Mammary epithelial cell (primary cell): ENCODE measurements around the gene NPIPB4.
"Not testable (repeated sequence)": the region's sequence is repeated elsewhere in the genome, so short reads cannot be mapped to it uniquely, and the experiment has no call there.

ENCODE experiments used
- EZH2 ChIP-seq: IDR thresholded peaks from 2 replicates; pipeline ENCODE4 v1.6.1; 2012; ENCODE audit warnings: low read length, inconsistent platforms, borderline replicate concordance
- TF ChIP-seq, protein P1 (sequence below), 2 donors: IDR thresholded peaks in 1 of 2; conservative IDR thresholded peaks in 1 of 2; 2 replicates each; pipeline ENCODE4 v1.5.1; 2011 to 2012; ENCODE audit warnings: inconsistent platforms in 2 of 2, low read length in 2 of 2, mild to moderate bottlenecking in 2 of 2, control low read depth in 1 of 2, low read depth in 1 of 2; ENCODE audit not compliant: insufficient read depth in 1 of 2; ENCODE audit errors: extremely low read depth in 1 of 2

- TF ChIP-seq, protein P1, sequence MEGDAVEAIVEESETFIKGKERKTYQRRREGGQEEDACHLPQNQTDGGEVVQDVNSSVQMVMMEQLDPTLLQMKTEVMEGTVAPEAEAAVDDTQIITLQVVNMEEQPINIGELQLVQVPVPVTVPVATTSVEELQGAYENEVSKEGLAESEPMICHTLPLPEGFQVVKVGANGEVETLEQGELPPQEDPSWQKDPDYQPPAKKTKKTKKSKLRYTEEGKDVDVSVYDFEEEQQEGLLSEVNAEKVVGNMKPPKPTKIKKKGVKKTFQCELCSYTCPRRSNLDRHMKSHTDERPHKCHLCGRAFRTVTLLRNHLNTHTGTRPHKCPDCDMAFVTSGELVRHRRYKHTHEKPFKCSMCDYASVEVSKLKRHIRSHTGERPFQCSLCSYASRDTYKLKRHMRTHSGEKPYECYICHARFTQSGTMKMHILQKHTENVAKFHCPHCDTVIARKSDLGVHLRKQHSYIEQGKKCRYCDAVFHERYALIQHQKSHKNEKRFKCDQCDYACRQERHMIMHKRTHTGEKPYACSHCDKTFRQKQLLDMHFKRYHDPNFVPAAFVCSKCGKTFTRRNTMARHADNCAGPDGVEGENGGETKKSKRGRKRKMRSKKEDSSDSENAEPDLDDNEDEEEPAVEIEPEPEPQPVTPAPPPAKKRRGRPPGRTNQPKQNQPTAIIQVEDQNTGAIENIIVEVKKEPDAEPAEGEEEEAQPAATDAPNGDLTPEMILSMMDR (conservative IDR thresholded peaks at IDR 0.05 in 1 of 2, IDR thresholded peaks at IDR 0.05 in 1 of 2; ENCODE audit: extremely low read depth in 1 of 2, insufficient read depth in 1 of 2, low read depth in 1 of 2, low read length in 2 of 2), result not testable (repeated sequence)
- not testable (repeated sequence) for TF ChIP-seq EZH2
Observed at GRCh38 chr16:21820028-21820907, 37.3 kb downstream of the NPIPB4 start.
